OCI-LY7 (cell line): ENCODE data around the gene EGR2. TPM values are rescaled to one million over a fixed set of nuclear protein-coding genes. Genes with fewer than 3 reads are reported as not detected.

ENCODE experiments used
- BruUV-seq: library from RNA; stranded (reverse); fragments of 400-500 nt; replicated peaks from 2 replicates; lab custom pipeline; 2021; lab: Mats Ljungman, UMichigan
- CTCF ChIA-PET: fragments of 300-600 bp; sonication (Branson Sonifier 250); formaldehyde crosslinking; loops from one replicate; lab custom pipeline; 2022; ENCODE audit warnings: antibody characterized with exemption; ENCODE audit not compliant: unreplicated experiment; lab: Charles Lee
- POLR2A ChIA-PET: fragments of 300-600 bp; sonication (Branson Sonifier 250); formaldehyde crosslinking; loops from one replicate; lab custom pipeline; 2022; ENCODE audit warnings: antibody characterized with exemption; lab: Charles Lee
- DNase-seq: peaks from one replicate; pipeline ENCODE4 v3.0.0-alpha.2; 2015; ENCODE audit warnings: low spot score
- H2AFZ ChIP-seq: fragments of 200-600 bp; sonication (generic), shearing (Covaris generic); 2 replicates; pipeline ENCODE4 v1.6.1; 2014; ENCODE audit warnings: mild to moderate bottlenecking, antibody characterized with exemption, low read length, moderate library complexity
- H3K27ac ChIP-seq: fragments of 200-600 bp; sonication (generic); 2 replicates; pipeline ENCODE4 v1.5.1; 2014; ENCODE audit warnings: mixed run types, low read depth, mild to moderate bottlenecking, moderate library complexity, low read length, inconsistent platforms; ENCODE audit not compliant: poor library complexity, severe bottlenecking
- H3K36me3 ChIP-seq: fragments of 200-600 bp; sonication (generic); 2 replicates; pipeline ENCODE4 v1.6.1; 2014; ENCODE audit warnings: mild to moderate bottlenecking, antibody characterized with exemption, low read length, moderate library complexity, mixed read lengths; ENCODE audit not compliant: insufficient read depth
- H3K4me1 ChIP-seq: fragments of 200-600 bp; sonication (generic); 2 replicates; pipeline ENCODE4 v1.5.1; 2014; ENCODE audit warnings: mild to moderate bottlenecking, low read length; ENCODE audit not compliant: insufficient read depth, poor library complexity, severe bottlenecking
- H3K4me2 ChIP-seq: fragments of 200-600 bp; sonication (generic); 2 replicates; pipeline ENCODE4 v1.6.1; 2014; ENCODE audit warnings: mild to moderate bottlenecking, low read length
- H3K4me3 ChIP-seq: fragments of 200-600 bp; sonication (generic); 2 replicates; pipeline ENCODE4 v1.5.1; 2014; ENCODE audit warnings: mild to moderate bottlenecking, low read depth, low read length; ENCODE audit not compliant: poor library complexity, severe bottlenecking
- H3K79me2 ChIP-seq: fragments of 200-600 bp; sonication (generic); 2 replicates; pipeline ENCODE4 v1.6.1; 2016; ENCODE audit warnings: low read depth, mild to moderate bottlenecking, low read length, moderate library complexity, mixed read lengths; ENCODE audit not compliant: insufficient read depth
- H3K9me2 ChIP-seq: fragments of 200-600 bp; sonication (generic); 2 replicates; pipeline ENCODE4 v1.6.1; 2016; ENCODE audit warnings: mild to moderate bottlenecking, low read length, mixed read lengths; ENCODE audit not compliant: insufficient read depth
- H3K9me3 ChIP-seq: fragments of 200-600 bp; sonication (generic); 2 replicates; pipeline ENCODE4 v1.6.1; 2014; ENCODE audit warnings: mild to moderate bottlenecking, mixed run types, low read length, mixed read lengths
- H4K20me1 ChIP-seq: fragments of 200-600 bp; sonication (generic); 2 replicates; pipeline ENCODE4 v1.6.1; 2014; ENCODE audit warnings: mild to moderate bottlenecking, antibody characterized with exemption, low read length, moderate library complexity, mixed read lengths; ENCODE audit not compliant: insufficient read depth
- CTCF ChIP-seq: fragments of 200-600 bp; sonication (generic); conservative IDR thresholded peaks from 2 replicates; pipeline ENCODE4 v1.5.1; 2014; ENCODE audit warnings: mild to moderate bottlenecking, antibody characterized with exemption, low read length, moderate library complexity, mixed read lengths
- EZH2phosphoT487 ChIP-seq: fragments of 200-600 bp; sonication (generic); IDR thresholded peaks from 2 replicates; pipeline ENCODE4 v1.6.1; 2018; ENCODE audit warnings: low read depth, borderline replicate concordance, mild to moderate bottlenecking, mixed run types, antibody characterized with exemption, low read length, moderate library complexity, mixed read lengths
- intact Hi-C: fragments of 100-400 bp; cut with micrococcal nuclease; formaldehyde crosslinking; loops from one replicate; pipeline ENCODE4 v1.10.0; 2022; ENCODE audit not compliant: unreplicated experiment
- total RNA-seq, 2 experiments: library from RNA; depleted of rRNA in 1 of 2; stranded (reverse); fragments of >200 nt in 1 of 2; shearing (Covaris generic) in 1 of 2; gene quantifications; 2 replicates each; pipeline ENCODE4 v1.2.3, GENCODE V29; 2014 to 2022

EGR2 gene
- total RNA-seq, 2 experiments from 2014 or later: 0.19 TPM; not detected in 1

GRCh38 chr10:62763155-62763554 lies 53.0 kb downstream of the EGR2 start:
- no peaks in the 10 kb centered on the region for H4K20me1 ChIP-seq
- intact Hi-C loops: no loop called here
- no peak for TF ChIP-seq CTCF
- no peak for TF ChIP-seq EZH2phosphoT487
- ChIA-PET CTCF (no interaction called here), POLR2A (interaction anchor here (0.6 kb wide), 1 partner anchor 77 kb away, joined by 3 read pairs; no protein-coding TSS in a partner anchor)
- no peak overlapping the region for H2AFZ ChIP-seq
- peaks cover 6% of the 10 kb centered on the region for H3K4me1 ChIP-seq
- no peaks in the 10 kb centered on the region for H3K9me3 ChIP-seq
- DNase-seq: no peak
- H3K27ac ChIP-seq: no peak overlapping the region
- H3K9me2 ChIP-seq: no peaks in the 10 kb centered on the region
- no TSS peak for BruUV-seq
- no peaks in the 10 kb centered on the region for H3K36me3 ChIP-seq
- H3K79me2 ChIP-seq: no peaks in the 10 kb centered on the region
- no peak overlapping the region for H3K4me3 ChIP-seq
- no peak overlapping the region for H3K4me2 ChIP-seq

Other genes with a start within 250 kb of the EGR2 start
- gene ADO, start 11.6 kb downstream of the EGR2 start, total RNA-seq (2014; rRNA removed; shearing (Covaris generic)): 33.1 and 43.1 TPM in 2 replicates
- gene ADO, start 11.6 kb downstream of the EGR2 start, total RNA-seq (2022): 30.3 and 33.9 TPM in 2 replicates